HepG2 (cell line): ENCODE data around the gene SSU72. TPM values are rescaled to one million over a fixed set of nuclear protein-coding genes. Genes with fewer than 3 reads are reported as not detected.

Experiments used
- AFF4 ChIP-seq: sonication (generic); formaldehyde crosslinking; IDR thresholded peaks from 2 replicates; pipeline ENCODE4 v1.4.0; 2020; ENCODE audit warnings: missing genetic modification reagents
- CCDC6 ChIP-seq: sonication (generic); formaldehyde crosslinking; IDR thresholded peaks from 2 replicates; pipeline ENCODE4 v1.8.1; 2022; ENCODE audit warnings: mild to moderate bottlenecking, missing genetic modification reagents, moderate library complexity
- FOXJ3 ChIP-seq: sonication (generic); formaldehyde crosslinking; IDR thresholded peaks from 2 replicates; pipeline ENCODE4 v1.4.0; 2020; ENCODE audit warnings: missing genetic modification reagents, mild to moderate bottlenecking, borderline replicate concordance
- HNF1A ChIP-seq, 2 experiments: sonication (generic) in 1 of 2; formaldehyde crosslinking in 1 of 2; IDR thresholded peaks; 2 replicates each; pipeline versions ENCODE4 v1.4.0 to v1.6.1; 2016 to 2020; ENCODE audit warnings: borderline replicate concordance in 1 of 2, low read depth in 1 of 2, mild to moderate bottlenecking in 1 of 2, missing genetic modification reagents in 1 of 2
- IRX3 ChIP-seq: sonication (generic); formaldehyde crosslinking; IDR thresholded peaks from 2 replicates; pipeline ENCODE4 v1.8.1; 2023; ENCODE audit warnings: mild to moderate bottlenecking, low read depth, missing genetic modification reagents, borderline replicate concordance
- JARID2 ChIP-seq: sonication (generic); formaldehyde crosslinking; IDR thresholded peaks from 2 replicates; pipeline ENCODE4 v1.8.1; 2023; ENCODE audit warnings: missing genetic modification reagents, inconsistent platforms; ENCODE audit not compliant: insufficient replicate concordance
- NFIB ChIP-seq: sonication (generic); formaldehyde crosslinking; IDR thresholded peaks from 2 replicates; pipeline ENCODE4 v1.9.0; 2021; ENCODE audit warnings: missing genetic modification reagents, mild to moderate bottlenecking, borderline replicate concordance
- YY1 ChIP-seq: IDR thresholded peaks from 2 replicates; pipeline ENCODE4 v1.6.1; 2011; ENCODE audit warnings: low read length, low read depth, moderate library complexity, mild to moderate bottlenecking; ENCODE audit not compliant: insufficient read depth, insufficient replicate concordance
- ZFP36L1 ChIP-seq: sonication (generic); formaldehyde crosslinking; IDR thresholded peaks from 2 replicates; pipeline ENCODE4 v1.8.0; 2022; ENCODE audit warnings: mild to moderate bottlenecking, missing genetic modification reagents, moderate library complexity
- ZNF143 ChIP-seq: sonication (generic); formaldehyde crosslinking; IDR thresholded peaks from 2 replicates; pipeline ENCODE4 v1.4.0; 2020; ENCODE audit warnings: missing genetic modification reagents
- ZNF543 ChIP-seq: sonication (generic); formaldehyde crosslinking; IDR thresholded peaks from 2 replicates; pipeline ENCODE4 v1.4.0; 2020; ENCODE audit warnings: mild to moderate bottlenecking, missing genetic modification reagents
- ZNF772 ChIP-seq: sonication (generic); formaldehyde crosslinking; IDR thresholded peaks from 2 replicates; pipeline ENCODE4 v1.5.0; 2020; ENCODE audit warnings: mild to moderate bottlenecking, missing genetic modification reagents
- polyA plus RNA-seq, 8 experiments: library from polyadenylated mRNA; depleted of rRNA in 3 of 8; stranded (reverse) in 7 of 8; unstranded in 1 of 8; fragments of >200 nt; fragmentation: Illumina TruSeq in 4 of 8; extraction: Trizol in 4 of 8; gene quantifications; 2 replicates each; pipeline versions ENCODE4 v1.2.1 to v1.2.3, GENCODE V29; 2011 to 2016; ENCODE audit warnings: low read depth in 4 of 8, missing spikeins in 1 of 8, mixed read lengths in 1 of 8; ENCODE audit not compliant: insufficient read depth in 1 of 8
- total RNA-seq, 5 experiments: library from RNA; depleted of rRNA; stranded (reverse); fragments of >200 nt; fragmentation: Illumina TruSeq; extraction: Trizol; gene quantifications; 2 replicates each; pipeline ENCODE4 v1.2.3, GENCODE V29; 2016; ENCODE audit warnings: low read depth in 1 of 5
- TF ChIP-seq, protein P1 (sequence below): sonication (generic); formaldehyde crosslinking; IDR thresholded peaks from 2 replicates; pipeline ENCODE4 v1.4.0; 2020; ENCODE audit warnings: mild to moderate bottlenecking, missing genetic modification reagents, borderline replicate concordance

SSU72 gene
- total and polyA plus RNA-seq, 2 of the 13 experiments (the other 11 are each of a cell fraction or from before 2014, with no cell fraction given), result 42.8 to 67.1 TPM

- TF ChIP-seq, protein P1, sequence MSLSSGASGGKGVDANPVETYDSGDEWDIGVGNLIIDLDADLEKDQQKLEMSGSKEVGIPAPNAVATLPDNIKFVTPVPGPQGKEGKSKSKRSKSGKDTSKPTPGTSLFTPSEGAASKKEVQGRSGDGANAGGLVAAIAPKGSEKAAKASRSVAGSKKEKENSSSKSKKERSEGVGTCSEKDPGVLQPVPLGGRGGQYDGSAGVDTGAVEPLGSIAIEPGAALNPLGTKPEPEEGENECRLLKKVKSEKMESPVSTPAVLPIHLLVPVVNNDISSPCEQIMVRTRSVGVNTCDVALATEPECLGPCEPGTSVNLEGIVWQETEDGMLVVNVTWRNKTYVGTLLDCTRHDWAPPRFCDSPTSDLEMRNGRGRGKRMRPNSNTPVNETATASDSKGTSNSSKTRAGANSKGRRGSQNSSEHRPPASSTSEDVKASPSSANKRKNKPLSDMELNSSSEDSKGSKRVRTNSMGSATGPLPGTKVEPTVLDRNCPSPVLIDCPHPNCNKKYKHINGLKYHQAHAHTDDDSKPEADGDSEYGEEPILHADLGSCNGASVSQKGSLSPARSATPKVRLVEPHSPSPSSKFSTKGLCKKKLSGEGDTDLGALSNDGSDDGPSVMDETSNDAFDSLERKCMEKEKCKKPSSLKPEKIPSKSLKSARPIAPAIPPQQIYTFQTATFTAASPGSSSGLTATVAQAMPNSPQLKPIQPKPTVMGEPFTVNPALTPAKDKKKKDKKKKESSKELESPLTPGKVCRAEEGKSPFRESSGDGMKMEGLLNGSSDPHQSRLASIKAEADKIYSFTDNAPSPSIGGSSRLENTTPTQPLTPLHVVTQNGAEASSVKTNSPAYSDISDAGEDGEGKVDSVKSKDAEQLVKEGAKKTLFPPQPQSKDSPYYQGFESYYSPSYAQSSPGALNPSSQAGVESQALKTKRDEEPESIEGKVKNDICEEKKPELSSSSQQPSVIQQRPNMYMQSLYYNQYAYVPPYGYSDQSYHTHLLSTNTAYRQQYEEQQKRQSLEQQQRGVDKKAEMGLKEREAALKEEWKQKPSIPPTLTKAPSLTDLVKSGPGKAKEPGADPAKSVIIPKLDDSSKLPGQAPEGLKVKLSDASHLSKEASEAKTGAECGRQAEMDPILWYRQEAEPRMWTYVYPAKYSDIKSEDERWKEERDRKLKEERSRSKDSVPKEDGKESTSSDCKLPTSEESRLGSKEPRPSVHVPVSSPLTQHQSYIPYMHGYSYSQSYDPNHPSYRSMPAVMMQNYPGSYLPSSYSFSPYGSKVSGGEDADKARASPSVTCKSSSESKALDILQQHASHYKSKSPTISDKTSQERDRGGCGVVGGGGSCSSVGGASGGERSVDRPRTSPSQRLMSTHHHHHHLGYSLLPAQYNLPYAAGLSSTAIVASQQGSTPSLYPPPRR (CRISPR knock-in tag), result peak; percentile 63; the same call in 1 of the 2 replicates
- TF ChIP-seq HNF1A (IDR thresholded peaks at IDR 0.05; ENCODE audit: low read depth), result no peak
- peak; percentile 80 for TF ChIP-seq HNF1A (CRISPR knock-in tag; IDR thresholded peaks at IDR 0.05; ENCODE audit: borderline replicate concordance)
- peak; percentile 69 for TF ChIP-seq YY1
- TF ChIP-seq ZNF543 (CRISPR knock-in tag), result peak; percentile 88
- peak; percentile 84; the same call in 1 of the 2 replicates for TF ChIP-seq AFF4
- no peak for TF ChIP-seq FOXJ3 (CRISPR knock-in tag)
- TF ChIP-seq IRX3 (CRISPR knock-in tag), result peak; percentile 77; the same call in 1 of the 2 replicates
- TF ChIP-seq ZFP36L1 (CRISPR knock-in tag), result peak; percentile 66; the same call in 1 of the 2 replicates
- TF ChIP-seq ZNF143 (CRISPR knock-in tag), result peak; percentile 90
- TF ChIP-seq ZNF772 (CRISPR knock-in tag), result peak; percentile 85; the same call in 1 of the 2 replicates
- no peak for TF ChIP-seq NFIB (CRISPR knock-in tag)
- TF ChIP-seq JARID2 (CRISPR knock-in tag), result peak; percentile 26
- TF ChIP-seq CCDC6, result peak; percentile 88; the same call in 1 of the 2 replicates
Observed at GRCh38 chr1:1615256-1616044, 40.8 kb upstream of the SSU72 start, which contains the start of gene MIB2 (continued).
